HG03342 (cell line): ENCODE results near the gene SH3BGRL.
"Not testable (repeated sequence)": the region's sequence is repeated elsewhere in the genome, so short reads cannot be mapped to it uniquely, and the experiment has no call there.

Experiments
- ATAC-seq: cut with Tn5 transposase; IDR thresholded peaks from one replicate; pipeline ENCODE4 v1.9.1; 2021; ENCODE audit warnings: mild to moderate bottlenecking, moderate library complexity; ENCODE audit not compliant: unreplicated experiment

SH3BGRL gene

GRCh38 chrX:81259020-81259713, 57.3 kb downstream of the SH3BGRL start:
- no peak for ATAC-seq

- no peak for ATAC-seq
Measured at GRCh38 chrX:81259714-81260395, 58.0 kb downstream of the SH3BGRL start.

DNA sequence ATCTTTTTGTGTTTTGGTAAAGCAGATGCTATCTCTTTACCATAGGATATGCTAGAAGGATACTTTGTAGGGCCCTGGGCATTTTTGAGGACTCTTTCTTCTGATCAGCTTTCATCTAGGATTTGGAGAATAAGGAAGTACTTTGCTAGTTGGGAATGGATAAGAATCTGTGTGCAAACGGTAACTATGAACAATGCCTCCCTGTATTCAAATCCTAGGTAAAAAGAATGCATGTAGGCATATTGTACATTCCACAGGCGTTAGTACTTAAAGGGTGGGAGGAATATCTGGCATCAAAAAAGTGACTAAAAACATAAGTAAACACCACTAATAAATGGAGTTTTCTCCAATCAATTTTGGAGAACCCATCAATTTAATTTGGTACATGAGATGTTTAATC, 59.7 kb downstream of the SH3BGRL start:
- ATAC-seq = no peak

DNA sequence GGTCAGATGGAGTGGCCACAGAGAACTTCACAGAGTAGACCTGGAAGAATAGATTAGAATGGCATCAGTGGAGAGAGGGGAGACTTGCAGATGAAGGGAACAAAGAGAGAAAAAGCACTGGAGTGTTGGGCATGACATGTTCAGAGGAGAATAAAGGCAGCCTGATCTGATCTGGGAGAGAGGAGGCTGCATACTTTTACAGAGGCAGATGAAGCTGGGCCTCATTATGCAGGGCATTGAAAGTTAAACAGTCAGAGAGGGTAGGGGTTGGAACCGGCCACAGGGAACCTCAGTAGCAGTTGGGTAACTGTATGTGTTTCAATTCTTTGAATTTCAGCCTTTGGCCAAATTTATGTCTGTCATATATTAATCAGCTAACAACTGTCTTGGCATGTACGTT, 61.2 kb downstream of the SH3BGRL start:
- ATAC-seq = no peak

DNA sequence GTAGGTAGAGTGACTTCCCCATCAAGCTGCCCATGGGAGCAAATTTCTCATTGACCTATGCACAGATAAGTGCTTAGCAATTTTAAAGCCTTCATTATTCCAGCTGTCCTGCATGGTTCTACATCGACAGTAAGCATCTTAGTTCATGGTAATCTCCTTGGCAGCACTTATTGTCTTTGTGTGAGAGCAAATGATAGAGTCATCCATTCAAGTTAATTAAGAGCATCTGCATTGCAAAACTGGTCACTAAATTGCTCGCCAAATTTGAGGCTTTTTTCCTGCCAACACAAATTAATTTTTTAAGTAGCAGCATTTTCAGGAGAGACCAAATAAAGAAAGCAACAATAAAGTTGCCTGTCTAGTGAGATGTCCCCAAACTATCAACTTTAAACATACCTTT, 76.7 kb downstream of the SH3BGRL start:
- no peak for ATAC-seq

GRCh38 chrX:81280148-81280547, 78.2 kb downstream of the SH3BGRL start:
- no peak for ATAC-seq

DNA sequence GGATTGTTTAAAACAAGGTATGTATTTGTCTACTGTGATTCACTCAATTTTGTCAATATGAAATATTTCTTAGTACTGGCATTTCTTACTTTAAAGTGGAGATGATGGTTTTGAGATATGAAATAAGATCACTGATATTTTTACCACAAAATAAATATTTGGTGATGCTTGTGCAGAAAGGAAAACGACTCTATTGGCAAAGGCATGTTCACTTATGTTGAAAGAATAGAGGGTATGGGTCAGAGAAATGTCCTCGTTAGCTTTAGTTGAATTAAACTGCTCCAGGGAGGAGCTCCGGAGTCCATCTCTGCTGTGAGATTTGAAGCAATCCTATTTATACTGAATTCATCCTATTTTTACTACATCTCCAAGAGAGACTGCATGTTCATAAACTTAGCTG, 84.2 kb downstream of the SH3BGRL start:
- ATAC-seq = no peak

DNA sequence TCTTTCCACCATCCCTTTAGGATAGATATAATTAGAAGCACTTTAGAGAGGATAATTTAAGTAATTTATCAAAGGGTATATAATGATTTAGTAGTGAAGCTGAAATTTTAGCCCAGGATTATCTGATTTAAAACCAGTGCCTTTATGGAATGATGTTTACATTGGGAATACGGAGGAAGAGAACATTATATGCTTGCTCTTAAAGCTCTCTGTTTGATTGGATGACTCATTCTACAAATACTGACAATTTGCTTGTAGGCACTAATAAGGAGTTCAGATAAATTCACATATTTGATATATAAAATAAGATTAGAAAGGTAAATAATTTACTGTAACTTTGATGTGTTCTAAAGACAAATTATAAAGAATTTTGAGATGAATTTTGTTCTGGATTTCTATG, 84.7 kb downstream of the SH3BGRL start:
- ATAC-seq = no peak

DNA sequence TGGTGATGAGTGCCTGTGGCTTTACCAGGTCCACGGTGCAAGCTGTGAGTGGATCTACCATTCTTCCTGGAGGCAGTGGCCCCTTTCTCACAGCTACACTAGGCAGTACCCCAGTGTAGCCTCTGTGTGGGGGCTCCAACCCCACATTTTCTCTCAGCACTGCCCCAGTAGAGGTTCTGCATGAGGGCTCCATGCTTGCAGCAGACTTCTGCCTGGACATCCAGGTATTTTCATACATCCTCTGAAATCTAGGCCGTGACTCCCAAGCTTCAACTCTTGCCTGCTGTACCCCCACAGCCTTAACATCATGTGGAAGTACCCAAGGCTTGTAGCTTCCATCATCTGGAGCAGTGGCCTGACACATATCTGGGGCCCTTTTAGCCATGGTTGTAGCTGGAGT, 90.1 kb downstream of the SH3BGRL start:
- no peak for ATAC-seq

- no peak for ATAC-seq
Measured at GRCh38 chrX:81294101-81294500, 92.2 kb downstream of the SH3BGRL start.

DNA sequence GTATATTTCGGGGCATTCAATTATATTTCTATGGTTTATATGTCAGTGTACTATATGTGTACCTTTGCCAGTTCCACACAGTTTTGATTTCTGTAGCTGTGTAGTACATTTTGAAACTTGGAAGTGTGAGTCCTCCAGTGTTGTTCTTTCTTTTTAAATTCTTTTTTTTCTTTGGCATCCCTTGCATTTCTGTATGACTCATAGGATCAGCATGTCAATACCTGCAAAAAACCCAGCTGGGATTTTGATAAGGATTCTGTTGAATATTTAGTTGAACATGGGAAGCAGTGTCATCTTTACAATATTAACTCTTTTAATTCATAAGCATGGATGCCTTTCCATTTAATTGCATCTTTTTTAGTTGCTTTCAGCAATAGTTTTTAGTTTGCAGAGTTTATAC, 100.0 kb downstream of the SH3BGRL start:
- no peak for ATAC-seq

DNA sequence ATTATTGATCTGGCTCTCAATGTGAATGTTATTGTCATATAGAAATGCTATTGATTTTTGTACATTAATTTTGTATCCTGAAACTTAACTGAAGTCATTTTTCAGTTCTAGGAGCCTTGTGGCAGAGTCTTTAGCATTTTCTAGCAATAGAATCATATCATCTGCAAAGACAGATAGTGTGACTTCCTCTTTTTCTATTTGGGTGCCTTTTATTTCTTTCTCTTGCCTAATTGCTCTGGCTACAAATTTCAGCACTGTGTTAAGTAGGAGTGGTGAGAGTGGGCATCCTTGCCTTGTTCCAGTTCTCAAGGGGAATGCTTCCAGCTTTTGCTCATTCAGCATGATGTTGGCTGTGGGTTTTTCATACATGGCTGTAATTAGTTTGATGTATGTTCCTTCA, 102.7 kb downstream of the SH3BGRL start:
- no peak for ATAC-seq

- ATAC-seq = no peak
Measured at GRCh38 chrX:81305240-81305639, 103.3 kb downstream of the SH3BGRL start.

DNA sequence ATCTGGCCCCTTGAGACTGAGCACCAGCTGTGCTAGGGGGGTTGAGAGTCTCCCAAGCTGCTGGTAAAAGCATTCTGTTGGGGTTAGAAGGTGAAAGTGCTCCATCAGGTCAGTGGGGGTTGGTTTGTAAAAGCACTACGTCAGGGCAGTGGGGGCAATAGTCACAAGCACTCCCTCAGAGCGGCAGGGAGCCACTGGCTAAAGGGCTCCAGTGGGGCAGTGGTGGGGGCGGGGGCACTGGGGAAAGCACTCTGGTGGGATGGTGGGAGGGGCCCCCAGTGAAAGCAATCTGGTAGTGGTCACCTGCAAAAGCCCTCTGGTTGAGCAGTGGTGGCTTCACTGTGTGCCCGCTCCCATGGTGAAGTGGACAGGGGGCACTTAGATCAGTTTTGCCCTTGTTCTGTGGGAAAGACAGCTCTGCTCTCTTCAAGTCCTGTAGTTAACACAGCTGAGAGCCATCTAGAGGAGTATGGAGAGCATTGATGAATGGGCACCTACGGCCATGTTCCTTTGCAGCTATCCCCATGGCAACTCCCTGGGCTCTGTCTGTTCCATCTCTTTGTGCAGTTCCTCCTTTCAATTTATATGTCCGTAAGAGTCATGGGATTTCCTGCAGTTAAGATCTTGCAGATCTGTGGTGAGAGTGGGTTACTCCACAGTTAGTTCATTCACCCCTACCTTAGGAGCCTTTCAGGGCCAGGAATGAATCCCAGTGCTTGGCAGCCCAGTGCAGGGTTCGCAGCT, 106.4 kb downstream of the SH3BGRL start:
- no peak for ATAC-seq

DNA sequence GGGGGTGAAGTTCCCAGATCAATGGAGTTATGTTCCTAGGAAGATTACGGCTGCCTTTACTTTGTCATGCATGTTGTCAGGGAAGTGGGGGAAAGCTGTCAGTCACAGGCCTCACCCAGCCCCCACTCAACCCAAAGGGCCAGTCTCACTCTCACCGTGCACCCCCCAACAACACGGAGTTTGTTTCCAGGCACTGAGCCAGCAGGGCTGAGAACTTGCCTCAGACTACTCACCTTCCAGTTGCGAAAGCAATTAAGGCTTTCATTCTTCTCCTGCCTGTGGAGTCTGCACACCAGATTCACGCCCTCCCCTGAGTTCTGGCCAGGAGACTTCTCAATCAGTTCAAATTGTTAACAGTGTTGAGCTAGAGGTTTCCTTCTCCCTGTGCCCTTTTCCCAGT, 114.3 kb downstream of the SH3BGRL start:
- no peak for ATAC-seq

DNA sequence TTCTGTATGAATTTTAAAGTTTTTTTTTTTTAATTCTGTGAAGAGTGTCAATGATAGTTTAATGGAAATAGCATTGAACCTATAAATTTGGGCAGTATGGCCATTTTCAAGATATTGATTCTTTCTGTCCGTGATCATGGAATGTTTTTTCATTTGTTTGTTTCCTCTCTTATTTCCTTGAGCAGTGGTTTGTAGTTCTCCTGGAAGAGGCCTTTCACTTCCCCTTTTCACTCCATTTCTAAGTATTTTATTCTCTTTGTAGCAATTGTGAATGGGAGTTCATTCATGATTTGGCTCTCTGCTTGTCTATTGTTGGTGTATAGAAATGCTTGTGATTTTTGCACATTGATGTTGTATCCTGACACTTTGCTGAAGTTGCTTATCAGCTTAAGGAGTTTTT, 129.8 kb downstream of the SH3BGRL start:
- not testable (repeated sequence) for ATAC-seq

GRCh38 chrX:81336455-81337152, 134.7 kb downstream of the SH3BGRL start:
- no peak for ATAC-seq

DNA sequence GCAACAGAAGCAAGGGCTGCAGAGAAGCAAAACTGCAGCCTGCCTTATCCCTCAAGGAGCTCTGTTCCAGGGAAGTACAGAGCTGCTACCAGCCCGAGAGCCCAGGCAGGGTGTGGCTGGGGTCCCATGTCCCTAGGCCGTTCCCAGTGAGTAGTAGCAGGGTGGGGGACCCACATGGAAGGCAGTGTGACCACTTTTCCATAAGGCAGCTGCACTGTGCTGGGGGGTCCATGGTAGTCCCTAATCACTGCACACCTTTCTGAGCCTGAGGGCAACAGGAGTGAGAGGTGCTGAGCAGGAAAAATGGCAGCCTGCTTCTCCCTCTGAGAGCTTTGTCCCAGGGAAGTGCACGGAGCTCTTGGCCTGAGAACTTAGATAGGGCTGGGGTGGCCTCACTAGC, 135.9 kb downstream of the SH3BGRL start:
- ATAC-seq = no peak

DNA sequence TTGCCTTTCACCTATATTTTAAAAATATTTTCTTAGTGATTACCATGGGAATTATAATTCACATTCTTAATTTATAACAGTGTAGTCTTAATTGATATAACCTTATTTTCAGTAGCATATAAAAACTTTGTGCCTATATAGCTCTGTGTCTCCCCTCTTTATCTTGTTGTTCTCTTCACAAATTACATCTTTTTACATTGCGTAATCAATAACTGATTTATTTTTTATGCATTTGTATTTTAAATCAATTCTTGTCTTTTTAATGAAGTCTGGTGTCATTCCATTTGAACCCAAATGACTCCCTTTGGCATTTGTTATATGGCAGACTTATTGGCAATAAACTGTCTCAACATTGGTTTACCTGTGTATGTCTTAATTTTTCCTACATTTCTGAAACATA, 137.0 kb downstream of the SH3BGRL start:
- ATAC-seq = no peak

DNA sequence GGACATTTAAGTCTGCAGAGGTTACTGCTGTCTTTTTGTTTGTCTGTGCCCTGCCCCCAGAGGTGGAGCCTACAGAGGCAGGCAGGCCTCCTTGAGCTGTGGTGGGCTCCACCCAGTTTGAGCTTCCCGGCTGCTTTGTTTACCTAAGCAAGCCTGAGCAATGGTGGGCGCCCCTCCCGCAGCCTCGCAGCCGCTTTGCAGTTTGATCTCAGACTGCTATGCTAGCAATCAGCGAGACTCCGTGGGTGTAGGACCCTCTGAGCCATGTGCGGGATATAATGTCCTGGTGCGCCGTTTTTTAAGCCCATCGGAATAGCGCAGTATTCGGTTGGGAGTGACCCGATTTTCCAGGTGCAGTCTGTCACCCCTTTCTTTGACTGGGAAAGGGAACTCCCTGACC, 143.4 kb downstream of the SH3BGRL start:
- not testable (repeated sequence) for ATAC-seq
